Astrocyte of the spinal cord (primary cell): Measurements from ENCODE around the gene CTIF.

Experiments used
- DNase-seq: peaks from one replicate; pipeline ENCODE4 v3.0.0; 2011; ENCODE audit warnings: low read depth, low spot score
- H3K4me3 ChIP-seq: 2 replicates; pipeline ENCODE4 v1.5.1; 2011; ENCODE audit warnings: low read depth, mild to moderate bottlenecking, low read length, moderate library complexity
- in situ Hi-C: cut with HindIII; loops from 2 replicates; pipeline ENCODE4 v1.10.0; 2017; ENCODE audit warnings: low sequenced_read_pairs
- TF ChIP-seq, protein P1 (sequence below): IDR thresholded peaks from 2 replicates; pipeline ENCODE4 v1.5.1; 2012; ENCODE audit warnings: low read depth, mild to moderate bottlenecking, low read length, inconsistent platforms

The CTIF gene

DNA sequence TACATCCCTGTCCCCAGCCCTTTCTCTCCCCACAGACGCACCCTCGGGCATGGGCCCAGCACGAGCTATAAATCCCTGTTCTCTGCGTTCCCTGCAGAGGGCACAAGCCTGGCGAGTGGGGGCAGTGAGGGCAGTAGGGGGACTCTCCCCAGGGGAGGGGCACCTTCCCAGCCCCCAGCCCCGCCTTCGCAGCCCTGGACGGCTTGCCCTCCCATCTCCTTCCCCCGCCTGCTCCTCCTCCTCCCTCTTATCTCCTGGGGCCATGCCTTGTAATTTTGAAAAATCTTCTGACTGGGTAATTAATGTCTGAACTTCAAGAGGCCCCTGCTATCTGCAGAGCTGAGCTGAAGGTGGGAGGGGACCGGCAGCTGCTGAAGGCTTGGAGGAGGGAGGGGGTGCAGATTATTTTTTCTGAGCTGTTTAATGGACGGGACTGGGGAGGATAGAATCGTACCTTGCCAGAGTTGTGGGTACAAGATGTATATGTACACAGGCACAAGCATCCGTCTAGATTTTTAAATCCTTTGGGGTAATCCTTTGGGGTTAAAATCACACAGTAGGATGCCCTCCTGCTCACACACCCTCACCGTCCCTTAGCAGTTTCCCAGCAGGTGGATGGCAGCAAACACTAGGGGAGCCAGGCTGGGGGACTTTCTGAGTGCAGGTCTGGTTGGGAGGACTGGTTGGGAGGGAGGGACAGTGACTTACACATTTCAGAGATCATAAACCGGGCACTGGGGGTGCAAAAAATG lies 290.0 kb downstream of the CTIF start:
- in situ Hi-C loops: no loop called here
- TF ChIP-seq, protein P1, sequence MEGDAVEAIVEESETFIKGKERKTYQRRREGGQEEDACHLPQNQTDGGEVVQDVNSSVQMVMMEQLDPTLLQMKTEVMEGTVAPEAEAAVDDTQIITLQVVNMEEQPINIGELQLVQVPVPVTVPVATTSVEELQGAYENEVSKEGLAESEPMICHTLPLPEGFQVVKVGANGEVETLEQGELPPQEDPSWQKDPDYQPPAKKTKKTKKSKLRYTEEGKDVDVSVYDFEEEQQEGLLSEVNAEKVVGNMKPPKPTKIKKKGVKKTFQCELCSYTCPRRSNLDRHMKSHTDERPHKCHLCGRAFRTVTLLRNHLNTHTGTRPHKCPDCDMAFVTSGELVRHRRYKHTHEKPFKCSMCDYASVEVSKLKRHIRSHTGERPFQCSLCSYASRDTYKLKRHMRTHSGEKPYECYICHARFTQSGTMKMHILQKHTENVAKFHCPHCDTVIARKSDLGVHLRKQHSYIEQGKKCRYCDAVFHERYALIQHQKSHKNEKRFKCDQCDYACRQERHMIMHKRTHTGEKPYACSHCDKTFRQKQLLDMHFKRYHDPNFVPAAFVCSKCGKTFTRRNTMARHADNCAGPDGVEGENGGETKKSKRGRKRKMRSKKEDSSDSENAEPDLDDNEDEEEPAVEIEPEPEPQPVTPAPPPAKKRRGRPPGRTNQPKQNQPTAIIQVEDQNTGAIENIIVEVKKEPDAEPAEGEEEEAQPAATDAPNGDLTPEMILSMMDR: no peak
- DNase-seq: no peak
- no peak overlapping the region for H3K4me3 ChIP-seq

DNA sequence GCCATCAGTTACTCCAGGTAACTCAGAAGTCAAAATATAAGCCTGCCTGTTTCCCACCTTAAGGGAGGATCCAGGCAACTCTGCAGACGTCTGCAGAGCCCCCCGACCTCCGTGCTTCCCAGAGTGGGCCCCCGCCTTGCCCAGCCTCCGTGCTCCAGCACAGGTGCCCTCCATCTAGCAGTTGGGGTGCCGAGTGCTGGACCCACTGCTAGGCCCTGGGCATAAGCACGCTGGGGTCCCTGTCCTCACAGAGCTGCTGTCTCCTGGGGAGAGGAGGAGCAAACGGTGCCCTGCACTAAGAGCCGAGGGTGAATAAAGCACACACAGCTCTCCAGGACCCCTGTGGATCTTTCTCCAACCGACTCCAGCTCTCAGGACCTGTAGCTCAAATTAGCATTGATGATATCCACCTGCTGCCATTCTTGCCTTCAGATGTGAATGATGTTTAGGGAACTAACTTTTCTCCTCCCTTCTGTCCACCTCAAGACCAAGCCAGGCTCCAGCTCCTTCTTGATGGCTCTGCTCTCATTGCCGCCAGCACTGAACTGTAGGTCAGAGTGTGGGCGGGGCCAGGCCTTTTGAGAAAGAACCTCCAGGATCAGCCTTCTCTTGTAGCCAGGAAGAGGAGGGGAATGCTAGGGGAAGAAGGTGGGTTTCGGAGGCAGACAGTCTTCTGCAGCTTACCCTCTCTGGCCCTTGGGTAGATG lies 290.8 kb downstream of the CTIF start:
- in situ Hi-C loops: no loop called here

DNA sequence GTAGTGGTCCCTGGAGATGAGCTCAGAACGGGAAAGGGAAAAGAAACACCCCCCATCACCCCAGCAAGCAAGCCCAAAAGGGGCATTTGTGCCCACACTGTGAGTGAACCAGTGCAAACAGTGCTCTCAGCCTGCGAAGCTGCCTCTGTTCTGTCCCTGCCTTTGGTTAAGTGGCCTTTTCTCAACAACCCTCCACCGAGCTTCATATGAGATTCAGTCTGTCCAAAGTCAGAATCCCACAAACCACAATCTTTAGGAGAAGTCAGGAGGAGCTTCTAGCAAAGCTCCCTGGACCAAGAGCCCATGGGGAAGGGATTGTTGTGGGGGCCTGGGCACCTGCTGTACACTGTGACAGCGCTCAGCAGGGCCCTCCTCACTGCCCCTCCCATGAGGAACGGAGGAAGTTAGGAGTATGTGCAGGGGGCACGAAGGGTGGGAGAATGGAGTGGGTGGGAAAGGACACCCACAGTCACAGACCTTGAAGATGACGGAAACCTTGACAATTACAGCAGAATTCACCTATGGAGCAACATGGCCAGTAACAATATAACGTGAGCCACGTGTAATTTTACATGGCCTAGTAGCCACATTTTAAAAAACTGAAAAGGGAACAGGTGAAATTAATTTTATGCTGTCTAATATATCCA lies 292.4 kb downstream of the CTIF start:
- no peak for DNase-seq
- TF ChIP-seq, protein P1: no peak
- no peak overlapping the region for H3K4me3 ChIP-seq
- in situ Hi-C loops: no loop called here

More for the DNA sequence above, 290.8 kb downstream of the CTIF start:
- H3K4me3 ChIP-seq: no peak overlapping the region
- TF ChIP-seq, protein P1: no peak
- DNase-seq: no peak

DNA sequence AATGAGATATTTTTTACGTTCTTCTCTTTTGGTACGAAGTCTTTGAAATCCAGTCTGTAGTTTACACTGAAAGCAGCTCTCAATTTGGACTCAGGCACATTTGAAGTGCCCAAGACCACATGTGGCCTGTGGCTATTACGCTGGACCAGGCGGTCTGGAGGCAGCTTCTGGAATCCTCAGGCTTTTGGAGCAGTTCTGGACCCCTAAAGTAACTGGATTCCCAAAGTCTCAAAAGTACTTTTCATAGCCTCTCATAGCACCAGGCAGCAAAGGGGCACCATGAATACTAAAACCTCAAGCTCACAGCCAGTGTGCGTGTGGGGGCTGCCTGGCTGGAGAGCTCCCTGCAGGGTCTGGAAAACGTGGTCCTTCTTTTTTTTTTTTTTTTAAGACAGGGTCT lies 293.0 kb downstream of the CTIF start:
- no peak for DNase-seq
- H3K4me3 ChIP-seq: no peak overlapping the region
- TF ChIP-seq, protein P1: no peak
- in situ Hi-C loops: no loop called here

DNA sequence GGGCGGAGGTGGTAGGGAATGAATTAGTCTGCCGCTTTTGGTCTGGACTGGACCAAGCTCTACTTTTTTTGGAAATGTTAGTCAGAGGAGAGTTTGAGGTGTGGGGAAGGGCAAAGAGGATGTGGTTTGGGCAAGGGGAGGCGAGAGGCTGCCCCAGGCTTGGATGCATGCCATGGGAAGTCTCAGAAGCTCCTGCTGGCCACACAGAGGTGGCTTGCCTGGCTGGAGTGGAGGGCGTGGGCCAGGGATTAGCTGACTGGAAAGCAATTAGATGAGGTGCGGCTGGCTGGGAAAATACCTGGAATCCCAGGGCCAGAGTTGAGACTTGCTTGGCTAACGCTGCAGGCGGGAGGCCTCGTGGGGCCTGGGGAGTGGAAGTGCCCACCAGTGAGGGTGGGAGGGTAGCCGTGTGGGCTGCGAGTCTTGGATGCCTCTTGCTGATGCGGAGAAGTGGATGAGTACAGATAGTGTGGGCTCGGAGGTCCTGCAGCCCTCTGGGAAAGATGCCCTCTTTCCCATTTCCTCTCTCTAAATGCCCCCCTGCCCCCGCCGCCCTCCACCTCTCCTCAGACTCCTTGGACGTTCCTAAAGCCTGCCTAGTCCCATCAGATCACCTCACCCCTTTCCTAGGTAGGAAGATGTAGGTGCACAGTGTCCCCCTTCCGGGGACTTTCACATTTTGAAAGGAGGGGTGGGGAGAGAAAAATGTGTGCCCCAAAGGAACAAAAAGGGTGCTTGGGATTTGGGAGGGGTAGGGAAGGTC lies 294.3 kb downstream of the CTIF start:
- H3K4me3 ChIP-seq: no peak overlapping the region
- TF ChIP-seq, protein P1: no peak
- in situ Hi-C loops: no loop called here
- peak; percentile 86 for DNase-seq

DNA sequence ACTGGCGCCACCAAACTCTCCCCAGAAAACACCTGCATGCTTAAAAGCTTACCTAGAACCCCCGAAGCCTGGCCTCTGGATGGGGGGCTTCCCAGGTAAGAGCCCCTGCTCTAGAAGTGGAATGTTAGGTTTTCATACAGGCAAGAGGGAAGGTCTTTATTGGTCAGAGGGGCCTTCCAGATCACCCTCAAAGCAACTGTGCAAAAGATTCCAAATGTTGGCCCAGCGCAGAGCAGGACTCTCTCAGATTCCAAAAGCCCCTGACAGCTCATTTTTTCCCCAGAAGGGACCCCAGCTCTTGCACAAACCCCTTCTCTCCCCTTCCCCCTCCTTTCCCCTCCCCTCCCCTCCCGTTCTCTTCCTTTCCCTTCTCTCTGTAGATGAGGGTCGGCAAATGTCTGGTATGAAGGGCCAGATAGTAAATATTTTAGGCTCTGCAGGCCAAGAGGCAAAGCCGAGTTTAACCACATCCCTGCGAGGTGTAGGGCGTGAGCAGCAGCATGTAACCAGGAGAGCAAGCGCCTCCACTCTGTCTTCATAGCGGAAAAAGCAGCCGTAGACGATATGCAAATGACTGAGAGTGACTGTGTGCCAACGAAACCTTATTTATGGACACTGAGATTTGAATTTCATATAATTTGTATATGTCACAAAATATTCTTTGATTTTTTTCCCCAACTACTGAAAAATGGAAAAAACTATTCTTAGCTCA lies 295.0 kb downstream of the CTIF start:
- DNase-seq: peak; percentile 44
- in situ Hi-C loops: no loop called here
- TF ChIP-seq, protein P1: no peak
- H3K4me3 ChIP-seq: peak overlapping the region; percentile 8
